Activated CD4-positive, alpha-beta T cell treated with anti-CD3 and anti-CD28 coated beads, Interleukin-2, amount 10 ng/mL, durations not matched to agents 24 days and 14 days (primary cell): ENCODE results near the gene ATE1. TPM values are rescaled to one million over a fixed set of nuclear protein-coding genes. Genes with fewer than 3 reads are reported as not detected.
"Not testable (repeated sequence)": the region's sequence is repeated elsewhere in the genome, so short reads cannot be mapped to it uniquely, and the experiment has no call there.

Experiments used
- DNase-seq: peaks from one replicate; pipeline ENCODE4 v3.0.0; 2022
- H3K27ac Mint-ChIP-seq: one replicate; pipeline ENCODE4 v1.8.0; 2022; ENCODE audit warnings: mild to moderate bottlenecking, mixed read lengths
- H3K27me3 Mint-ChIP-seq: one replicate; pipeline ENCODE4 v1.8.0; 2022; ENCODE audit warnings: mixed read lengths
- H3K36me3 Mint-ChIP-seq: one replicate; pipeline ENCODE4 v1.8.0; 2022; ENCODE audit warnings: low read depth, mild to moderate bottlenecking, mixed read lengths
- H3K4me1 Mint-ChIP-seq: one replicate; pipeline ENCODE4 v1.8.0; 2021; ENCODE audit warnings: mixed read lengths
- H3K4me3 Mint-ChIP-seq: one replicate; pipeline ENCODE4 v1.8.0; 2022; ENCODE audit warnings: mild to moderate bottlenecking, moderate library complexity, mixed read lengths
- H3K9me3 Mint-ChIP-seq: one replicate; pipeline ENCODE4 v1.8.0; 2021; ENCODE audit warnings: mixed read lengths
- intact Hi-C: fragments of 100-400 bp; cut with micrococcal nuclease; formaldehyde crosslinking; loops from one replicate; pipeline ENCODE4 v1.15.1; 2023
- total RNA-seq: library from RNA; stranded (reverse); gene quantifications from 2 replicates; pipeline ENCODE4 v1.2.3, GENCODE V29; 2022

The ATE1 gene
- total RNA-seq, 1 donor from 2014 or later = 39.1 TPM

- no peak overlapping the region for H3K27ac Mint-ChIP-seq
- H3K4me3 Mint-ChIP-seq = no peak overlapping the region
- H3K36me3 Mint-ChIP-seq = peaks cover 10% of the 10 kb centered on the region
- H3K9me3 Mint-ChIP-seq = no peaks in the 10 kb centered on the region
- intact Hi-C loops = no loop called here
- no peaks in the 10 kb centered on the region for H3K4me1 Mint-ChIP-seq
- no peak for DNase-seq
- no peaks in the 10 kb centered on the region for H3K27me3 Mint-ChIP-seq
These were observed 161.4 kb downstream of the ATE1 start for GRCh38 chr10:121766426-121766825.

- Mint-ChIP-seq H3K27ac (no peak overlapping the region), H3K9me3 (peaks cover 9% of the 10 kb centered on the region), H3K4me3 (no peak overlapping the region), H3K36me3 (peaks cover 14% of the 10 kb centered on the region), H3K4me1 (no peaks in the 10 kb centered on the region), H3K27me3 (no peaks in the 10 kb centered on the region)
- intact Hi-C loops = no loop called here
- DNase-seq = no peak
These were observed 162.6 kb downstream of the ATE1 start for GRCh38 chr10:121765204-121765603.

DNA sequence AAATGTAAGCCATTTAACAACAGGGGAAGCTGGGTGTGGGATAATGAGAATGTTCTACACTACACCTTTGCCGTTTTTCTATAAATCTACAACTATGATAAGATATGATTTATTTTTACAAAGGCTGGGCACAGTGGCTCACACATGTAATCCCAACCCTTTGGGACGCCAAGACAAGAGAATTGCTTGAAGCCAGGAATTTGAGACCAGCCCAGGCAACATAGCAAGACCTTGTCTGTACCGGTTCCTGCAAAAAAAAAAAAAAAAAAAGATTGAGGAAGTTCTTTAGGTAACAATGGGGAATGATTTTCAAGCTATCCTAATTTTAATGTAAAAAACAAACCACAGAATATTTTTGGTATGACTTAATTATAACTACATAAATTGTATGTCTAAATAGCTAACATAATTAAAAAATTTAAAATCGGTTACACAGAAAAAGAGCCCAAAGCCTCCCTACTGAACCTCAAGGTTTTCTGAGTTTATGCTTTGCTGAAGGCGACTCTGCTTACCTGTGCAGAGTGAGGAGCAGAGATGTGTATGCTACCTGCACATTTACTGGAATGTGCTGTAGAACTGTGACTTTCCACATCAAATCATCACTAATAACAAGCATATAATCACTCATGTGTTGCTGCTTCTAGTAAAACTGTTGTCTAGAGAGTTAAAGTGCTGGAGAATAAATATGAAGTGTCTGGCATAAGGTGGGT, 163.4 kb downstream of the ATE1 start:
- intact Hi-C loops = no loop called here
- no peaks in the 10 kb centered on the region for H3K4me1 Mint-ChIP-seq
- no peak overlapping the region for H3K27ac Mint-ChIP-seq
- H3K27me3 Mint-ChIP-seq = no peaks in the 10 kb centered on the region
- no peak for DNase-seq
- peaks cover 13% of the 10 kb centered on the region for H3K9me3 Mint-ChIP-seq
- peaks cover 18% of the 10 kb centered on the region for H3K36me3 Mint-ChIP-seq
- no peak overlapping the region for H3K4me3 Mint-ChIP-seq

DNA sequence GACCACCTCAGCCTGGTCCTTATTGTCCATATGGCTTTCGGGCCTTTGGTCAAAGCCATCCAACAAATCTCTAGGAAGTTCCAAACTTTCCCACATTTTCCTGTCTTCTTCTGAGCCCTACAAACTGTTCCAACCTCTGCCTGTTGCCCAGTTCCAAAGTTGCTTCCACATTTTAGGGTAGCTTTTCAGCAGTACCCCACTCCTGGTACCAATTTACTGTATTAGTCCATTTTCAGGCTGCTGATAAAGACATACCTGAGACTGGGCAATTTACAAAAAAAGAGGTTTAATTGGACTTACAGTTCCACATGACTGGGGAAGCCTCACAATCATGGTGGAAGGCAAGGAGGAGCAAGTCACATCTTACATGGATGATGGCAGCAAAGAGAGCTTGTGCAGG, 170.6 kb downstream of the ATE1 start:
- not testable (repeated sequence) for DNase-seq, H3K27me3 Mint-ChIP-seq, H3K27ac Mint-ChIP-seq, H3K4me3 Mint-ChIP-seq
- Mint-ChIP-seq H3K9me3 (peaks cover 43% of the 10 kb centered on the region), H3K36me3 (peaks cover 40% of the 10 kb centered on the region), H3K4me1 (peaks cover 11% of the 10 kb centered on the region)
- intact Hi-C loops = loop anchor here (10.0 kb wide), 2 partner anchors 88 to 618 kb away; partner anchors contain the start of gene PLEKHA1

- not testable (repeated sequence) for DNase-seq, H3K27ac Mint-ChIP-seq, H3K27me3 Mint-ChIP-seq, H3K4me3 Mint-ChIP-seq
- intact Hi-C loops = loop anchor here (10.0 kb wide), 2 partner anchors 89 to 619 kb away; partner anchors contain the start of gene PLEKHA1
- H3K9me3 Mint-ChIP-seq = peaks cover 36% of the 10 kb centered on the region
- H3K4me1 Mint-ChIP-seq = peaks cover 11% of the 10 kb centered on the region
- H3K36me3 Mint-ChIP-seq = peaks cover 37% of the 10 kb centered on the region
These were observed 172.3 kb downstream of the ATE1 start for GRCh38 chr10:121755496-121755895.

GRCh38 chr10:121754666-121755065, 173.2 kb downstream of the ATE1 start:
- no peak for DNase-seq
- Mint-ChIP-seq H3K27ac (no peak overlapping the region), H3K4me1 (peaks cover 11% of the 10 kb centered on the region), H3K4me3 (no peak overlapping the region), H3K9me3 (peaks cover 29% of the 10 kb centered on the region), H3K36me3 (peaks cover 31% of the 10 kb centered on the region), H3K27me3 (peaks cover 1% of the 10 kb centered on the region)
- intact Hi-C loops = loop anchor here (1.0 to 10.0 kb wide), 3 partner anchors 16 to 620 kb away; partner anchors contain the start of gene PLEKHA1

GRCh38 chr10:121753726-121754476, 173.9 kb downstream of the ATE1 start:
- intact Hi-C loops = loop anchor here (1.0 to 10.0 kb wide), 3 partner anchors 16 to 621 kb away; partner anchors contain the start of gene PLEKHA1
- H3K9me3 Mint-ChIP-seq = peaks cover 25% of the 10 kb centered on the region
- H3K27me3 Mint-ChIP-seq = peaks cover 3% of the 10 kb centered on the region
- peaks cover 31% of the 10 kb centered on the region for H3K36me3 Mint-ChIP-seq
- H3K4me3 Mint-ChIP-seq = no peak overlapping the region
- no peak overlapping the region for H3K27ac Mint-ChIP-seq
- DNase-seq = no peak
- H3K4me1 Mint-ChIP-seq = peaks cover 11% of the 10 kb centered on the region

DNA sequence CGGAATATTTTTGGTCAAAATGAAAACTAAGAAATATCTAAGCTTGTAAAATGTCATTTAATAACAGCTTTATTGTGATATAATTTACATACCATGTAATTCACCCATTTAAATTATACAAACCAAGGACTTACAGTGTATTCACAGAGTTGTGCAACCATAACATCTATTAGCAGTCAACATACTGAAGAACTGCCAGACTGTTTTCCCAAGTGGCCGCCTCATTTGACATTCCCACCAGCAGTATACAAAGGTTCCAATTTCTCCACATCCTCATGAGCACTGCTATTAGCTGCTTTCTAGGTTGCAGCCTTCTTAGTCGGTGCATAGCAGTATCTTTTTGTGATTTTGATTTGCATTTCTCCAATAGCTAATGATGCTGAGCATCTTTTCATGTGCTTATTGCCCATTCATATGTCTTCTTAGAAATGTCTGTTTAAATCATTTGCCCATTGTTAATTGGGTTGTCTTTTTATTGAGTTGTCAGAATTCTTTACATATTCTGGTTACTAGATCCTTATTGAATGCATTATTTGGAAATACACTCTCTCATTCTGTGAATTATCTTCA, 176.6 kb downstream of the ATE1 start:
- Mint-ChIP-seq H3K36me3 (peaks cover 13% of the 10 kb centered on the region), H3K27me3 (peaks cover 5% of the 10 kb centered on the region), H3K27ac (no peak overlapping the region), H3K4me3 (no peak overlapping the region), H3K4me1 (peaks cover 11% of the 10 kb centered on the region), H3K9me3 (peaks cover 11% of the 10 kb centered on the region)
- intact Hi-C loops = loop anchor here (10.0 kb wide), 2 partner anchors 94 to 624 kb away; partner anchors contain the start of gene PLEKHA1
- no peak for DNase-seq

GRCh38 chr10:121747163-121747775, 180.6 kb downstream of the ATE1 start:
- Mint-ChIP-seq H3K4me1 (no peaks in the 10 kb centered on the region), H3K27me3 (peaks cover 5% of the 10 kb centered on the region)
- intact Hi-C loops = no loop called here

DNA sequence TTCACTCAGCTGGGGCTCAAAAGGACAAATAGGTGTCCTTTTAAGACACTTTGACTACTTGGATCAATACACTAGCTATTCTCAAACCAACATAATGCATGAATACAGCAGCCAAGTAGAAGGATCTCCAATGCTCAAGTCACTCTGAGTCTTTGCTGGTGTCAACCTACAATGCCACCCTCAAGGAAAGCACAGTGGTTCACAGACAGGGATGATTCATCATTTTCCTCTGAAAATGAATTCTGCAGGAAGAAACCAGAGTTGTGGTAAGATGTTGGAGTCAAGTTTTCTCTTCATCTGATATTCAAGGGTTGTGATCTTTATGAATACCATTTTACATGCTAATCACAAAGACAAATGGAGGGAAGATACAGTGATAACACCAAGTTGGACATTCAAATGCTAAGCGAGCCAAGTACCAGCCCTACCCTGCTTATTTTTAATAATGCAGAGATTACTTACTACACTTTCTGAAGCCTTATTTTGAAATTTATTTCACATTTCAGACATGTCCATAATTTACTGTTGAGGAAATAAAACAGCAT, 186.5 kb downstream of the ATE1 start:
- no peaks in the 10 kb centered on the region for H3K9me3 Mint-ChIP-seq
- intact Hi-C loops = no loop called here
- peaks cover 9% of the 10 kb centered on the region for H3K4me1 Mint-ChIP-seq
- H3K27me3 Mint-ChIP-seq = peaks cover 20% of the 10 kb centered on the region
- no peak for DNase-seq
- H3K27ac Mint-ChIP-seq = no peak overlapping the region
- peaks cover 9% of the 10 kb centered on the region for H3K36me3 Mint-ChIP-seq
- H3K4me3 Mint-ChIP-seq = no peak overlapping the region

More at GRCh38 chr10:121747163-121747775, 180.6 kb downstream of the ATE1 start:
- Mint-ChIP-seq H3K27ac (no peak overlapping the region), H3K36me3 (peaks cover 4% of the 10 kb centered on the region), H3K9me3 (no peaks in the 10 kb centered on the region), H3K4me3 (no peak overlapping the region)
- no peak for DNase-seq

DNA sequence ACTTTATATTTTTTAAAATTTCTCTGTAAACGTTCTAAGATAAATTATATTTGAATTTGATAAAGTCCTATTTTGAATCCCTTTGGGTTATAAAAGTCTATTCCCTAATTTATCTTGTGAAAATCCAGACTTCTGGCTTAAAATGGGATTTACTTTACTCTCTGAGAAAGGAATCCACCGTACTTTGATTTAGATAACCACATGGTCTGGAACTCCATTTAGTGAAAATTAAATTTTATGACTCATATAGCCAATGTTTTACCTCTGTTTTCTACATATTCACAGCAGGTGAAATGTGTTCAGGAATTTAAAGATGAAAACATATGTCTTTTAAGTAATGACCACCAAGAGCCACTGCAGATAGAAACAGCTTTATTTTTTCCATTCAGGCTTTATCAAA, 187.8 kb downstream of the ATE1 start:
- DNase-seq = no peak
- intact Hi-C loops = no loop called here
- peaks cover 9% of the 10 kb centered on the region for H3K36me3 Mint-ChIP-seq
- H3K4me1 Mint-ChIP-seq = peaks cover 9% of the 10 kb centered on the region
- H3K27me3 Mint-ChIP-seq = peaks cover 29% of the 10 kb centered on the region
- H3K9me3 Mint-ChIP-seq = no peaks in the 10 kb centered on the region
- no peak overlapping the region for H3K4me3 Mint-ChIP-seq
- H3K27ac Mint-ChIP-seq = no peak overlapping the region

DNA sequence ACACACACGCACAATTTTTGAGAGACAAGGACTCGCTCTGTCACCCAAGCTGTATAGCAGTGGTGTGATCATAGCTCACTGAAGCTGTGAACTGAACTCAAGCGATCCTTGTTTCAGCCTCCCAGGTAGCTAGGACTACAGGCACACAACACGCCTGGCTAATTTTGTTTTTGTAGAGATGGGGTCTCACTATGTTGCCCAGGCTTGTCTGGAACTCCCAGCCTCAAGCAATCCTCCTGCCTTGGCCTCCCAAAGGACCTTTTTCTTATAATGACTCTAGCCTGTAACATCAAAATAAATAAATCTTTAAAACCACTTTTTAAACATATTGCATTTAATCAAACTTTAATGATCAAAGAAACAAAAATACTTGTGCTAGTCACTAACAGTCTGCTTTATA, 188.7 kb downstream of the ATE1 start:
- Mint-ChIP-seq H3K4me1 (peaks cover 9% of the 10 kb centered on the region), H3K36me3 (peaks cover 7% of the 10 kb centered on the region), H3K27ac (no peak overlapping the region), H3K4me3 (no peak overlapping the region), H3K27me3 (peaks cover 34% of the 10 kb centered on the region), H3K9me3 (no peaks in the 10 kb centered on the region)
- DNase-seq = no peak
- intact Hi-C loops = loop anchor here (5.0 kb wide), 1 partner anchor 163 kb away; no protein-coding TSS in a partner anchor
